GM12891 (cell line): ENCODE data around the gene GDF2.

Experiments
- POLR2A ChIP-seq: IDR thresholded peaks from 2 replicates; pipeline ENCODE4 v1.6.1; 2011; ENCODE audit warnings: low read depth, low read length, control low read depth
- POLR2AphosphoS5 ChIP-seq: IDR thresholded peaks from 2 replicates; pipeline ENCODE4 v1.6.1; 2011; ENCODE audit warnings: low read depth, low read length, control low read depth
- SPI1 ChIP-seq: IDR thresholded peaks from 2 replicates; pipeline ENCODE4 v1.6.1; 2011; ENCODE audit warnings: low read depth, low read length, control low read depth

DNA sequence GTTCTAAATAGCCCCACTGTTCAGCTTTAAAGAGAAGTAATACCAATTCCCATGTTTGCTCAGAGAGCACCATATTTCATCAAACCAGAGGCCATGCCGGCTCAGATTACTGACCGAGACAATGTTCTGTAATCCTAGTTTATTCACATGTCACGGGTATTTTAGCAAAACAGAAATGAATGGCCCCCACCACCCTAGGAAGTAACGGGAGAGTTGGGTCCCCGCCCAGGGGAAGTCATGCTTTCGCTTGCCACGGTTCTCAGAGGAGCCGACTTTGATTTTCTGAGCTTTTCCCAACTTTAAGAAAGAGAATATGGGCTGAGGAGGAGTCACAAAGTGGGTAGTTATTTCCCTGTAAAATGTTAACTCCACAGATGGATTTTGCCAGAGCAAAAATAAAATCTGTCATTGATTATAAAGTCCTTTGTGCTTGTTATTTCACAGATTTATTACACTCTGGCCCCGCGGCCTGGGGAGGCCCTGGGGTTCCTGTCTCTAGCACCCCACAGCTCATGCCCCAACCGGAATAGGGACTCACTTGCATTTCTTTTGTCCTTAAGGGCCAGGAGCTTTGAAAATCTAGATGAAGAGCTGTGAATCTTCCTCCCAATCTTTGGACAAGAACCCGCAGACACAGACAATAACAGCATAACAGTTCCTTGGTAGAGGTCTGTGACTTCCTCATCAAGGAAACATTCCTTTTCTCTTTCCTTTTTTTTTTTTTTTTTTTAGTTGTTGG, 25.9 kb upstream of the GDF2 start:
- no peak for TF ChIP-seq POLR2AphosphoS5
- TF ChIP-seq POLR2A: no peak
- no peak for TF ChIP-seq SPI1
